ENCODE data around the gene FAM118B.

- TF ChIP-seq POLR2A (IDR thresholded peaks at IDR 0.05) (no peak), CTCF (IDR thresholded peaks at IDR 0.05) (no peak)
Observed at GRCh38 chr11:126181939-126182730, 29.4 kb upstream of the FAM118B start.

All from body of pancreas (tissue), 4 donors.